G401 (cell line): ENCODE measurements around the gene OR1G1. TPM values are rescaled to one million over a fixed set of nuclear protein-coding genes. Genes with fewer than 3 reads are reported as not detected.
"Not testable (repeated sequence)": the region's sequence is repeated elsewhere in the genome, so short reads cannot be mapped to it uniquely, and the experiment has no call there.

Source experiments
- DNase-seq: peaks from one replicate; pipeline ENCODE4 v3.0.0-alpha.2; 2015; ENCODE audit warnings: low spot score
- in situ Hi-C: cut with HindIII; loops from 2 replicates; pipeline ENCODE4 v1.10.0; 2016; ENCODE audit warnings: low sequenced_read_pairs, mixed read lengths
- total RNA-seq: library from RNA; depleted of rRNA; stranded (reverse); fragments of >200 nt; shearing (Covaris generic); gene quantifications from 2 replicates; pipeline ENCODE4 v1.2.3, GENCODE V29; 2014; rRNA removed

Gene OR1G1
- not detected in 2 replicates for total RNA-seq

GRCh38 chr17:3127451-3127850 is at the start of gene OR1G1:
Gene OR1G1, minus strand, starts transcription at chr17:3127551. Its CDS starts 0 bp downstream, at chr17:3127551.
- no peak for DNase-seq
- in situ Hi-C loops: no loop called here

GRCh38 chr17:3167574-3167973 is 40.2 kb upstream of the OR1G1 start:
- DNase-seq: no peak
- in situ Hi-C loops: no loop called here

- DNase-seq: no peak
- in situ Hi-C loops: no loop called here
These were observed 29.9 kb upstream of the OR1G1 start for GRCh38 chr17:3157218-3157617.

DNA sequence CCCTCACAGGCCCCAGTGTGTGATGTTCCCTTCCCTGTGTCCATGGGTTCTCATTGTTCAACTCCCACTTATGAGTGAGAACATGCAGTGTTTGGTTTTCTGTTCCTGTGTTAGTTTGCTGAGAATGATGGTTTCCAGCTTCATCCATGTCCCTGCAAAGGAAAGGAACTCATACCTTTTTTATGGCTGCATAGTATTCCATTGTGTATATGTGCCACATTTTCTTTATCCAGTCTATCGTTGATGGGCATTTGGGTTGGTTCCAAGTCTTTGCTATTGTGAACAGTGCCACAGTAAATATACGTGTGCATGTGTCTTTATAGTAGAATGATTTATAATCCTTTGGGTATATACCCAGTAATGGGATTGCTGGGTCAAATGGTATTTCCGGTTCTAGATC is 10.1 kb upstream of the OR1G1 start:
- DNase-seq, in situ Hi-C loops: not testable (repeated sequence)

GRCh38 chr17:3104322-3104721 is 23.0 kb downstream of the OR1G1 start, which contains the start of gene OR1D2:
Gene OR1D2, minus strand, starts transcription at chr17:3104422. Its CDS starts 11,426 bp downstream, at chr17:3092996.
- no peak for DNase-seq
- in situ Hi-C loops: no loop called here

Other genes with a start within 250 kb of the OR1G1 start
- gene OR1D5, start 63.9 kb downstream of the OR1G1 start, total RNA-seq: not detected in 2 replicates
- not detected in 2 replicates for gene OR1D2, start 23.1 kb downstream of the OR1G1 start, total RNA-seq
- not detected in 2 replicates for gene OR1A2, start 70.0 kb upstream of the OR1G1 start, total RNA-seq
- gene OR1A1, start 80.1 kb upstream of the OR1G1 start, total RNA-seq: not detected in 2 replicates
- gene OR3A1, start 170.8 kb upstream of the OR1G1 start, total RNA-seq: not detected in 2 replicates